GM12865 (cell line): ENCODE results near the gene IGFLR1.

Experiments
- DNase-seq: peaks from one replicate; pipeline ENCODE4 v3.0.0; 2010; ENCODE audit warnings: low read depth
- H3K4me3 ChIP-seq: 2 replicates; pipeline ENCODE4 v1.5.1; 2011; ENCODE audit warnings: mild to moderate bottlenecking, low read depth, low read length, control low read depth
- TF ChIP-seq, protein P1 (sequence below): IDR thresholded peaks from 2 replicates; pipeline ENCODE4 v1.5.1; 2011; ENCODE audit warnings: low read length, control low read depth, low read depth, inconsistent platforms; ENCODE audit not compliant: insufficient read depth; ENCODE audit errors: missing control alignments

IGFLR1 gene

DNA sequence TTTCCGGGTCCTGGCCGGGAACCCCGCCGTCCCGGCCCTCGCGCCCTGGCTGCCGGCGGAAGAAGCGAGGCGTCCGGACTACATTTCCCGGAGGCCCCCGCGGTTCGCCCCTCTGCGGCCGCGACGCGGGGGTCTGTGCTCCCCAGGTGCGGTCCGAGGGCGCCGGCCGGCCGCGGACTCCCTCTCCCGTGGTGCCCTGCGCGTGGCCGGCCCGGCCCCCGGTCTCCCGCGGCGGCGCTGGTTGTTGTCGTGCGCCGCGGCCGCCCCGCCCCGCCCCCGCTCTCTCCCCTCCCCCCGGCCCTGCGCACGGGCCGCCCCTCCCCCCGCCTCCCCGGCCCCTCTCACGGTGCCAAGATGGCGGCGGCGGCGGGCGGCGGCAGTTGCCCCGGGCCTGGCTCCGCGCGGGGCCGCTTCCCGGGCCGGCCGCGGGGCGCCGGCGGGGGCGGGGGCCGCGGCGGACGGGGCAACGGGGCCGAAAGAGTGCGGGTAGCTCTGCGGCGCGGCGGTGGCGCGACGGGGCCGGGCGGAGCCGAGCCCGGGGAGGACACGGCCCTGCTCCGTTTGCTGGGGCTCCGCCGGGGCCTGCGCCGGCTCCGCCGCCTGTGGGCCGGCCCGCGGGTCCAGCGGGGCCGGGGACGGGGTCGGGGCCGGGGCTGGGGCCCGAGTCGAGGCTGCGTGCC lies 24.4 kb downstream of the IGFLR1 start, which contains the start of gene KMT2B:
TSS of gene KMT2B (plus strand) at position 339 of the 680 bp plus-strand sequence. CDS start at position 355, 16 bp downstream.
- H3K4me3 ChIP-seq: peak within 1 kb of the TSS; percentile 90
- TF ChIP-seq, protein P1, sequence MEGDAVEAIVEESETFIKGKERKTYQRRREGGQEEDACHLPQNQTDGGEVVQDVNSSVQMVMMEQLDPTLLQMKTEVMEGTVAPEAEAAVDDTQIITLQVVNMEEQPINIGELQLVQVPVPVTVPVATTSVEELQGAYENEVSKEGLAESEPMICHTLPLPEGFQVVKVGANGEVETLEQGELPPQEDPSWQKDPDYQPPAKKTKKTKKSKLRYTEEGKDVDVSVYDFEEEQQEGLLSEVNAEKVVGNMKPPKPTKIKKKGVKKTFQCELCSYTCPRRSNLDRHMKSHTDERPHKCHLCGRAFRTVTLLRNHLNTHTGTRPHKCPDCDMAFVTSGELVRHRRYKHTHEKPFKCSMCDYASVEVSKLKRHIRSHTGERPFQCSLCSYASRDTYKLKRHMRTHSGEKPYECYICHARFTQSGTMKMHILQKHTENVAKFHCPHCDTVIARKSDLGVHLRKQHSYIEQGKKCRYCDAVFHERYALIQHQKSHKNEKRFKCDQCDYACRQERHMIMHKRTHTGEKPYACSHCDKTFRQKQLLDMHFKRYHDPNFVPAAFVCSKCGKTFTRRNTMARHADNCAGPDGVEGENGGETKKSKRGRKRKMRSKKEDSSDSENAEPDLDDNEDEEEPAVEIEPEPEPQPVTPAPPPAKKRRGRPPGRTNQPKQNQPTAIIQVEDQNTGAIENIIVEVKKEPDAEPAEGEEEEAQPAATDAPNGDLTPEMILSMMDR: no peak
- peak; percentile 98 for DNase-seq

DNA sequence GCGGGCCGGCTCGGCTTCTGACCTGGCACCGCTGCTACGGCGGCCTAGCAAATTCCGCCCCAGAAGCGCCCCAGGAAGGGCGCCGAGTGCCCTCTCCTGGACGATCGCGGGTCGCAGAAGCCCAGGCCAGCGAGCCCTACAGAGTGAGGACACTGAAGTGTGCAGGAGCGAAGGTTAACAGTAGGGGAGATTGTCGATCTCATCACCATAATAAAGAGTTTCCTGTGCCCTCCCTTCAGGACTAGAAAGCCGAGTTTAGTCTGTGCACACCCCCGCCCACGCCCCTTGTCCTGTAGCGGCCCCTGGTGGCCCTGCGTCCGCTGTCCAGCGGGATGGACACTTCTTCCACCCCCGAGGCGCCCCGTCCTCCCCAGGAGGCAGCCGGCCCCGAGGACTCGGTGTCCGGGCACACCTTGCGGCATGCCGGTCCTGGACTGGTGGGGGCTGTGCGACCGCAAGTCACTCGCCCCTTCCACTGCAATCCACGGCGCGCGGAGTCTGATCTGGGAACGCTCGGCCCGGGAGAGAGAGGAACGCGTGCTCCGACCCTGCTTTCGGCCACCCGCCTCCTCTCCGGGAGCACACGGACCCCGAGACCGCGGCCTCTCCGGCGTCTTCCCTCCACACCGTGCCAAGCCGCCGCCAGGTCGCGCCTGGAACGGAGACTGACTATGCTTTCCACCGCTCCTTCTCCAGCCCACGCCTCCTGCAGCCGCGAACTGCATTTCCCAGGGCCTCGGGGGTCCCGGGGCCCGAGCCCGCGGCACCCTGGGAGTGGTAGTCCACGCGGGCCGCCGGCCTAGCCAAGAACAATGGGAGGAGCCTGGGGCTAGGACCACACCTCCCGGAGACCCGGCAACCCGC lies 25.2 kb downstream of the IGFLR1 start:
- TF ChIP-seq, protein P1: peak; percentile 72
- H3K4me3 ChIP-seq: peak overlapping the region; percentile 90
- peak; percentile 89 for DNase-seq

DNA sequence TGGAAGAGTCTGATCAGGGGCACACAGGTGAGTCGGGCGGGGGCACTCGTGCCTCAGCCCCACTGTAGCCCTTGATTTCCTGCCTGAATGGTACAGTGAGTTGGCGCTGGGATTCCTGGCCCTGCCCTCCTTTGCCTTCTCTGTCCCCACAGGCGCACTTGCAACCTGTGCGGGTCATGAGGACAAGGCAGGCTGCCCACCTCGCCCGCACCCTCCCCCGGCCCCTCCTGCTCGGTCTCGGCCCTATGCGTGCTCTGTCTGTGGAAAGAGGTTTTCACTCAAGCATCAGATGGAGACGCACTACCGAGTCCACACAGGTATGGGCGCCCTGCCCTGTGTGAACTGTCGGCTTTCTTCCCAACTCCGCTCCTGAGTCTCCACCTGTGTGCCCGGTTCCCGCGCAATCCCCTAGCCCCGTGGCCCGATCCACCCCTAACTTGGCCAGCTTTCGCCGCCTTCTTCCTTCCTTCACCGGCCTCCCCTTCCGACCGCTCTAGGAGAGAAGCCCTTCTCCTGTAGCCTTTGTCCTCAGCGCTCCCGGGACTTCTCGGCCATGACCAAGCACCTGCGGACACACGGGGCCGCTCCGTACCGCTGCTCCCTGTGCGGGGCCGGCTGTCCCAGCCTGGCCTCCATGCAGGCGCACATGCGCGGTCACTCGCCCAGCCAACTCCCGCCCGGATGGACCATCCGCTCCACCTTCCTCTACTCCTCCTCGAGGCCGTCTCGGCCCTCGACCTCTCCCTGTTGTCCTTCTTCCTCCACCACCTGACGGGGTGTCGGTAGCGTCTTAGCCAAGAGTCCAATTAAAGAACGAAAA lies 26.1 kb downstream of the IGFLR1 start:
- DNase-seq: no peak
- TF ChIP-seq, protein P1: no peak
- peak overlapping the region; percentile 90 for H3K4me3 ChIP-seq

DNA sequence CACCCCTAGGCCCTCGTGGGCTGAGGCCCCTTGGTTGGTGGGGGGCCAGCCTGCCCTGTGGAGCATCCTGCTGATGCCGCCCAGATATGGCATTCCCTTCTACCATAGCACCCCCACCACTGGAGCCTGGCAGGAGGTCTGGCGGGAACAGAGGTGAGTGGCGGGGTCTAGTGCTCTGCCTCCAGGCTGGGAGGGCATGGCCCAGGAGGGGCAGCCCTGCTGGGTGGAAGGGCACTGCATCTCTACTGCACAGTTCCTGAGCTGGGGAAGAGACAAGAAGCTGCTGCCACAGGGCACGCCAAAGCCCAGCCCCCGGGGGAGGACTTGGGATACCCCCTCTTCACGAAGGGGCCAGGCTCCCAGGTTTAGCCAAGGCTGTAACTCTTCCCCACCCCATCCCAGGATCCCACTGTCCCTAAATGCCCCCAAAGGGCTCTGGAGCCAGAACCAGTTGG lies 26.9 kb downstream of the IGFLR1 start:
- TF ChIP-seq, protein P1: no peak
- peak overlapping the region; percentile 90 for H3K4me3 ChIP-seq
- no peak for DNase-seq

DNA sequence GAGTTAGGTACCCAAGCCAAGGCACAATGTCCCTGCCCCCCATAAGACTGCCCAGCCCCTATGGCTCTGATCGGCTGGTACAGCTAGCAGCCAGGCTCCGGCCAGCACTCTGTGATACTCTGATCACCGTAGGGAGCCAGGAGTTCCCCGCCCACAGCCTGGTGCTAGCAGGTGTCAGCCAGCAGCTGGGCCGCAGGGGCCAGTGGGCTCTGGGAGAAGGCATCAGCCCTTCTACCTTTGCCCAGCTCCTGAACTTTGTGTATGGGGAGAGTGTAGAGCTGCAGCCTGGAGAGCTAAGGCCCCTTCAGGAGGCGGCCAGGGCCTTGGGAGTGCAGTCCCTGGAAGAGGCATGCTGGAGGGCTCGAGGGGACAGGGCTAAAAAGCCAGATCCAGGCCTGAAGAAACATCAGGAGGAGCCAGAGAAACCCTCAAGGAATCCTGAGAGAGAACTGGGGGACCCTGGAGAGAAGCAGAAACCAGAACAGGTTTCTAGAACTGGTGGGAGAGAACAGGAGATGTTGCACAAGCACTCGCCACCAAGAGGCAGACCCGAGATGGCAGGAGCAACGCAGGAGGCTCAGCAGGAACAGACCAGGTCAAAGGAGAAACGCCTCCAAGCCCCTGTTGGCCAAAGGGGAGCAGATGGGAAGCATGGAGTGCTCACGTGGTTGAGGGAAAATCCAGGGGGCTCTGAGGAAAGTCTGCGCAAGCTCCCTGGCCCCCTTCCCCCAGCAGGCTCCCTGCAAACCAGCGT lies 27.5 kb downstream of the IGFLR1 start:
- peak overlapping the region; percentile 90 for H3K4me3 ChIP-seq
- TF ChIP-seq, protein P1: peak; percentile 52
- peak; percentile 69 for DNase-seq
